GM18909 (cell line): ENCODE results near the gene TIMELESS.
"Not testable (repeated sequence)": the region's sequence is repeated elsewhere in the genome, so short reads cannot be mapped to it uniquely, and the experiment has no call there.

ENCODE experiments used
- ATAC-seq: cut with Tn5 transposase; IDR thresholded peaks from one replicate; pipeline ENCODE4 v1.9.1; 2021; ENCODE audit warnings: mild to moderate bottlenecking; ENCODE audit not compliant: unreplicated experiment, poor library complexity

TIMELESS gene

DNA sequence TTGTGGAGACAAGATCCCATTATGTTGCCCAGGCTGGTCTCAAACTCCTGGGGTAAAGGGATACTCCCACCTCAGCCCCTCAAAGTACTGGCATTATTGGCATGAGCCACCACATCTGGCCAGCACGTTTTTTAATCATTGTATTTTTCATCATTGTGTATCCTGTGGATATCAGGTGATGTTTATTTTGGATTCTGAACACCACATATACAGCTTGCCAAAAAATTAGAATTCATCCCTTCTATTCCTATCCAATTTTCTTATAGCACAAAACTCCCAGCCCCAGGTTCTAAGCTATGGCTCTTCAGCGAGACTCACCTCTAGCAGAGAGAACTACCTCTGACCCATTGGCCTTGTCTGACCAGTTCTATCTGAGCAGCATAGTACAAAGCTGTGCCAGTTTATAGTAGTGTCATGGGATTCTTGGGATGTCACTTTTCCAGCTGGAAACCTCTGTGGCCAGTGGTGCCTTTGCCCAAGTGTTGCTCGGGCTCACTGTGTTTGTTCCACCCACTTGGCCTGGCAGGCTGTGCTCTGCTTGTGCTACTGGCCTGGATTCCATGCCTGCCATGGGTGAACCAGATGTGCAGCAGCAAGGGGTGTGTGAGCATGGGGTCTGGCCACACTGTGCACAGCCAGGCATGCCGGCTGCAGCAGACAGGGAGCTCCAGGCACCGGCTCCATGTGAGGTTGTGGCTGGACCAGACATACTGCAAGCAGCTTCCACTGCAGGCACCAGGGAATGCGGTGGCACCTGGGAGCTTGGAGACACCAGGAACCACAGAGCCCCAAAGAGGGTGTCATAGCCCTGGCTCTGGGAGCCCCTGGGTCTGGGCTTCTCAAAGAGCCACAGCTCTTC, 37.2 kb downstream of the TIMELESS start:
- no peak for ATAC-seq

DNA sequence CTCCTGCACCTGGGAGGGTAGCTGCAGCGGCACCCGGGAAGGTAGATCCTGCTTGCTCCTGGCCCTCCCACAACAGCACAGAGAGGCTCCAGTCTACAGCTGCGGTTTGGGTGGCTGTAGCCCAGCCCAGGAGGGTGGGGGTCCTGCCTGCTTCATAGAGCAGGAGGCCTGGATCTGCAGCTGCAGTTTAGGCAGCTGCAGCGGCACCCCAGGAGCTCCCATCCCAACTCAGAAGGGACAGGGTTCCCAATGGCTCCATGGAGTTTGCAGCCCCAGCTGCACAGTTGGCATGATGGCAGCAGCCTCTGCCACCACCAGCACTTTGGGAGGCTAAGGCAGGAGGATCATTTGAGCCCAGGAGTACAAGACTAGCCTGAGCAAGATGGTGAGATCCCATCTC, 38.5 kb downstream of the TIMELESS start:
- ATAC-seq = no peak

GRCh38 chr12:56408799-56409417, 40.3 kb downstream of the TIMELESS start:
- ATAC-seq = no peak

- ATAC-seq = not testable (repeated sequence)
These were observed 45.0 kb downstream of the TIMELESS start for GRCh38 chr12:56404227-56404626.

DNA sequence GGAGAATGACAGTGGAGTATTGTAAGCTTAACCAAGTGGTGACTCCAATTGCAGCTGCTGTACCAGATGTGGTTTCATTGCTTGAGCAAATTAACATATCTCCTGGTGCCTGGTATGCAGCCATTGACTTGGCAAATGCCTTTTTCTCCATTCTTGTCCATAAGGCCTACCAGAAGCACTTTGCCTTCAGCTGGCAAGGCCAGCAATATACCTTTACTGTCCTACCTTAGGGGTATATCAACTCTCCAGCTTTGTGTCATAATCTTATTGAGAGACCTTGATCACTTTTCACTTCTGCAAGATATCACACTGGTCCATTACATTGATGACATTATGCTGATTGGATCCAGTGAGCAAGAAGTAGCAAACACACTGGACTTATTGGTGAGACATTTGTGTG, 47.6 kb downstream of the TIMELESS start:
- ATAC-seq = not testable (repeated sequence)

GRCh38 chr12:56401125-56401524, 48.1 kb downstream of the TIMELESS start:
- ATAC-seq = not testable (repeated sequence)

GRCh38 chr12:56399466-56399865, 49.8 kb downstream of the TIMELESS start:
- ATAC-seq = not testable (repeated sequence)

- ATAC-seq = no peak
These were observed 50.9 kb downstream of the TIMELESS start for GRCh38 chr12:56398324-56398723.

DNA sequence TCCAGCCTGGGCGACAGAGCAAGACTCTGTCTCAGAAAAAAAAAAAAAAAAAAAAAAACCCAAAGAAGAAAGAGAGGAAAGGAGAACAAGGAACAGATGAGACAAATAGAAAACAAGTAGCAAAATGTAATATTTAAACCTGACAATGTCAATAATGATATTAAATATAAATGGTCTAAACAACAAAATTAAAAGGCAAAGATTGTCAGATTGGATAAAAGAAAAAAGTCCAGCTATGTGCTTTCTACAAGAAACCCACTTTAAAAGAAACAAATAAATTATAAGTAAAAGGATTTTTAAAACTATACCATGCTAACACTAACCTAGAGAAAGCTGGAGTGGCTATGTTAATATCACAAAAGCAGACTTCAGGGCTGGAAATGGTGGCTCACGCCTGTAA, 56.9 kb downstream of the TIMELESS start:
- ATAC-seq = no peak

DNA sequence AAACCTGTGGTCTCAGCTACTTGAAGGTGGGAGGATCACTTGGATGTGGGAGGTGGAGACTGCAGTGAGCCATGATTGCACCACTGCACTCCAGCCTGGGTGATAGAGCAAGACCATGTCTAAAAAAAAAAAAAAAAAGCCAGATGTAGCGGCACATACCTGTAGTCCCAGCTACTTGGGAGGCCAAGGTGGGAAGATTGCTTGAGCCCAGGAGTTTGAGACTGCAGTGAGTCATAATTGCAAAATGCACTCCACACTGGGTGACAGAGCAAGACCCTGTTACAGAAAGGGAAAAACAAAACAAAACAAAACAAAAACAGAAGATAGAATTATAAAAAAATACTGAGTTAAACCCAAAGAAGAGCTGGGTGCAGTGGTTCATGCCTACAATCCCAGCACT, 57.5 kb downstream of the TIMELESS start:
- no peak for ATAC-seq

- no peak for ATAC-seq
These were observed 59.8 kb downstream of the TIMELESS start for GRCh38 chr12:56389412-56389811.

DNA sequence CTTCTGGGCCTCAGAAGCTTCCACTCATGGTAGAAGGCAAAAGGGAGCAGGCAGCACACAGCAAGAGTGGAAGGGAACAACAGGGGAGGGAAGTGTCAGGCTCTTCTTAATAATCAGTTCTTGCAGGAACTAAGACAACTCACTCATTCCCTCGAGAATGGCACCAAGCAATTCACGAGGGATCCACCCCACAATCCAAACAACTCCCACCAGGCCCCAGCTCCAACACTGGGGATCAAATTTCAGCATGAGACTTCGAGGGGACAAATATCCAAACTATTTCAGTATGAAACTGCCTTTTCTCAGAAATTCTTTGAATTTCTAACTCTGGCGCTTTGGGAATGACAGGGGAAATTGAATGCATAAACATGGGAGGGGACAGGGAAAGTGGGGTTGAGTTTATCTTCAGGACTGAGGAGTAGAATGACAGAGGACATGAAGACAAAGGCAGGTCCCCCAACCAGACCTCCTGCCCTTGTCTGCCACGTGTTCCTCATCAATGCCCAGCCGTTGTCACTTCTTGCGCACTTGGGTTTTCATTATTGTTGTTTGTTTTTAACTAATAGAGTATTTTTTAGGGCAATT, 62.0 kb downstream of the TIMELESS start:
- no peak for ATAC-seq

DNA sequence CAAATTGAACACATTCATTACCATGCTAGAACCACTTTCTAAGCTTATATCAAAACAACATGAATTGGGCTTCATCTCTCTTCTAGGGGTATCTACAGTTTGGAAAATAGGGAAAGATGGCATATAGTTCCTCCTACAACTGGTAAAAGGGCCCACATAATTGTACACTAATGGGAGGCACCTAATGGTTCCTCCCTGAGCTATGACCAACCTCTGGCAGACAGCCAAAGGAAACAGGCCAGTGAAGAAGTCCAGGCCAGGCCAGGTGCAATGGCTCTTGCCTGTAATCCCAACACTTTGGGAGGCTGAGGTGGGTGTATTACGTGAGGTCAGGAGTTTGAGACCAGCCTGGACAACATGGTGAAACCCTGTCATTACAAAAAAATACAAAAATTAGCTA, 63.4 kb downstream of the TIMELESS start:
- ATAC-seq = no peak

- ATAC-seq = no peak
These were observed 66.6 kb downstream of the TIMELESS start for GRCh38 chr12:56382611-56383010.

DNA sequence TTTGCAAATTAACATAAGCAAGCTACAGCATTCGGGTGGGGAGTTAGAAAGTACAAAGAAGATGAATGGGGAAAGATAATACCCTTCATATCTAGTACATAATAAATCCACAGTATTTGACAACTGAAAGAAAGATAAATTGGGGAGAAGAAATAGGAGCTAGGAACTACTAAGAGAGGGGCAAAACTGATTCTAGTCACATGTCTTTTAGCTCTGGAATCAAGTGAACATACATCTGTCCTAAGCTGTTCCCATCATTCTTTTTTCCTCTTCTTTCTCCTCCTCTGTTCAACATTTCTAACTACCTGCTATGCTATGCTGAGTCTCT, 71.3 kb downstream of the TIMELESS start:
- no peak for ATAC-seq

- ATAC-seq = no peak
These were observed 71.8 kb downstream of the TIMELESS start for GRCh38 chr12:56377310-56377988.

DNA sequence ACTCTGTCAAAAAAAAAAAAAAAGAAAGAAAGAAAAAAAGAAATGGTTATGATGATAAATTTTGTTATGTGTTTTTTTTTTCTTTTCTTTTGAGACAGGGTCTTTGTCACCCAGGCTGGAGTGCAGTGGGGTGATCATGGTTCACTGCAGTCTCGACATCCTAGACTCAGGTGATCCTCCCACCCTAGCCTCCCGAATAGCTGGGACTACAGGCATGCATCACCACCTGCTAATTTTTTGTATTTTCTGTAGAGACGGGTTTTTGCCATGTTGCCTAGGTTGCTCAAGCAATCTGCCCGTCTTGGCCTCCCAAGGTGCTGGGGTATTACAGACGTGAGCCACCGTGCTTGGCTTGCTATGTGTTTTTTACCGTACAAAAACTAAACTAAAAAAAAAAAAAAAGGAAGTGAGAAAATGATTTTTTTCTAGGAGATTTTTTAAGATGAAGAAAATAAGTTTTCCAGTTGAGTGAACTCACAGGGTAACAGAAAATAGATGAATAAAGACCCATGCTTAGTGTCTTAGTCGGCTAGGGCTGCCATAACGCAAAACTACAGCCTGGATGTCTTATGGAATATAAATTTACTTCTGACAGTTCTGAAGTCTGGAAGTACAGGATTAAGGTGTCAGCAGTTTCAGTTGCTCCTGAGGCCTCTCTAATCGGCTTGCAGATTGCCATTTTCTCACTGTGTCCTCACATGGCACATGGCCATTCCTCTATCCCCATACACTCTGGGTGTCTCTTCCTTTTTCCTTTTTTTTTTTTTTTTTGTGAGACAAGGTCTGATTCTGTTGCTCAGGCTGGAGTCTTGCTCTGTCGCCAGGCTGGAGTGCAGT, 73.4 kb downstream of the TIMELESS start:
- peak; percentile 74 for ATAC-seq

DNA sequence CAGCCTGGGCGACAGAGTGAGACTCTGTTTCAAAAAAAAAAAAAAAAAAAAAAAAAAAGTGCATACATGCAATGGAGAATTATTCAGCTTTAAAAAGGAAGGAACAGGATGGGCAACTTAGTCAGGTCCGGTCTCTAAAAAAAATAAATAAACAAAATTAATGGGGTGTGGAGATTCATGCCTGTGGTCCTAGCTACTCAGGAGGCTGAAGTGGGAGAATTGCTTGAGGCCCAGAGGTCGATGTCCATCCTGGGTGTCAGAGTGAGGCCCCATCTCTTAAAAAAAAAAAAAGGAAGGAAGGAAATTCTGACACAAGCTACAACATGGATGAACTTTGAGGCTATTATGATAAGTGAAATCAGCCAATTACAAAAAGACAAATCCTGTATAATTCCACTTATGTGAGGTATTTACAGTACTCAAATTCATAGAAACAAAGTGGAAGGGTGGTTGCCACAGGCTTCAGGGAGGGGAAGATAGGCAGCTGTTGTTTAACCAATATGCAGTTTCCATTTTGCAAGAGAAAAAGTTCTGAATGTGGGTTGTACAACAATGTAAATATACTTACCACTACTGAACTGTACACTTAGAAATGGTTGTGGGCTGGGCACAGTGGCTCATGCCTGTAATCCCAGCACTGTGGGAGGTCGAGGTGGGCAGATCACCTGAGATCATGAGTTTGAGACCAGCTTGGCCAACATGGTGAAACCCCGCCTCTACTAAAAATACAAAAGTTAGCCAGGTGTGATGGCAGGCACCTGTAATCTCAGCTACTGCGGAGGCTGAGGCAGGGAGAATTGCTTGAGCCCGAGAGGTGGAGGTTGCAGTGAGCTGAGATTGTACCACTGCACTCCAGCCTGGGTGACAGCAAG, 74.3 kb downstream of the TIMELESS start:
- ATAC-seq = peak; percentile 34

DNA sequence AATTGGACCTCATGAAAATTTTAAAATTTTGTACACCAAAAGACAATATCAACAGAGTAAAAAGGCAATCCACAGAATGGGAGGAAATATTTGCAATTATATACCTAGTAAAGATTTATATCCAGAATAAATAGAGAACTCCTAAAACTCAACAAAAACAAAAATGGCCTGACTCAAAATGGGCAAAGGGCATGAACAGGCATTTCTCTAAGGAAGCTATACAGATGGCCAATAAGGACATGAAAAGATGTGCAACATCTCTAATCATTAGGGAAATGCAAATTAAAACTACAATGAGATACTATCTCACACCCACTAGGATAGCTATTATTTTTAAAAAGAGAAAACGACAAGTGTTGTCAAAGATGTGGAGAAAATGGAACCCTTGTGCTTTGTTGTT, 75.7 kb downstream of the TIMELESS start:
- ATAC-seq = no peak
